Measurements from ENCODE around the gene PGBD1.
"Not testable (repeated sequence)": the region's sequence is repeated elsewhere in the genome, so short reads cannot be mapped to it uniquely, and the experiment has no call there.

Gene PGBD1

GRCh38 chr6:28267695-28268059 is 13.7 kb upstream of the PGBD1 start:
- no peak for DNase-seq (ENCODE audit: extremely low read depth in 1 of 2, low read depth in 1 of 2)

DNA sequence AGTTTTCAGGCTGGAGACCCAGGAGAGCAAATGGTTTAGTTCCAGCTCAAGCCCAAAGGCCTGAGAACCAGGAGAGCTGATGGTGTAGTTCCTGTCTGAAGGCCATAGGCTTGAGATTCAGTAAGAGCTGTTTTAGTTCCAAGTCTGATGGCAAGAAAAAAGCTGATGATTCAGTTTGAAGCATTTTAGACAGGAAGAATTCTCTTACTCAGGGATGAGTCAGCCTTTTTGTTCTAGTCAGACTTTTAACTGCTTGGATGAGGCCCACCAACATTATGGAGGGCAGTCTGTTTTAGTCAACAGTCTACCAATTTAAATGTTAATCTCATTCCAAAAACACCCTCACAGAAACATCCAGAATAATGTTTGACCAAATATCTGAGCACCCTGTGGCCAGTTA is 11.9 kb upstream of the PGBD1 start:
- no peak for DNase-seq (ENCODE audit: extremely low read depth in 1 of 2, low read depth in 1 of 2)

GRCh38 chr6:28274888-28275287 is 6.5 kb upstream of the PGBD1 start:
- DNase-seq (ENCODE audit: extremely low read depth in 1 of 2, low read depth in 1 of 2): no peak

GRCh38 chr6:28277746-28278145 is 3.6 kb upstream of the PGBD1 start:
- no peak for DNase-seq (ENCODE audit: extremely low read depth in 1 of 2, low read depth in 1 of 2)

GRCh38 chr6:28280595-28281287 is 631 bp upstream of the PGBD1 start:
- no peak for DNase-seq (ENCODE audit: extremely low read depth in 1 of 2, low read depth in 1 of 2)

DNA sequence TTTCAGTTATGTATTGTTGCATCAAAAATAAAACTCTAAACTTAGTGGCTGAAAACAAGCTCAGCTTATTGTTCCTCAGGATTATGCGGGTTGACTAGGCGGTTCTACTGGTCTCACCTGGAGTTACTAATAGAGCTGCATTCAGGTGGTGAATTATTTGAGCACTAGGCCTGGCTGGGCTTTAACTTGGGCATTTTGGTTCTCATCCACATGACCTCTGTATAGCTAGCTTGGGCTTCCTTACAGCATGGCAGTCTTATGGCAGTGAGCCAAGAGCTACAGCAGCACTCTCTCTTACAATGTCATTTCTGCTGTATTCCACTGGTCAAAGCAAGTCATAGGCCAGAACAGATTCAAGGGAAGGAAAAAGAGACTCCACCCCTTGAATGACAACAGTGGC is 1.6 kb downstream of the PGBD1 start:
- no peak for DNase-seq (ENCODE audit: extremely low read depth in 1 of 2, low read depth in 1 of 2)

DNA sequence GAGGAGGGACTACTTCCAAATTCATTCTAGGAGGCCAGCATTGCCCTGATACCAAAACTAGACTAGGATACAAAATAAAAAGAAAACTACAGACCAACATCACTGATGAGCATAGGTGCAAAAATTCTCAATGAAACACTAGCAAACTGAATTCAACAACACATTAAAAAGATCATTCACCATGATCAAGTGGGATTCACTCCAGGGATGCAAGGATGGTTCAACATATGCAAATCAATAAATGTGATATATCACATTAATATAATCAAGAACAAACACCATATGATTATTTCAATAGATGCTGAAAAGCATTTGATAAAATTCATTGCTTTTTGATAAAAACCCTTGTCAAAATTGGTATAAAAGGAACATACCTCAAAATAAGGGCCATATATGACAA is 10.2 kb downstream of the PGBD1 start:
- no peak for DNase-seq (ENCODE audit: extremely low read depth in 1 of 2, low read depth in 1 of 2)

- no peak for DNase-seq (ENCODE audit: extremely low read depth in 1 of 2, low read depth in 1 of 2)
Observed at GRCh38 chr6:28295326-28295725, 14.0 kb downstream of the PGBD1 start.

GRCh38 chr6:28296520-28297060 is 15.2 kb downstream of the PGBD1 start:
- DNase-seq (ENCODE audit: extremely low read depth in 1 of 2, low read depth in 1 of 2): no peak

DNA sequence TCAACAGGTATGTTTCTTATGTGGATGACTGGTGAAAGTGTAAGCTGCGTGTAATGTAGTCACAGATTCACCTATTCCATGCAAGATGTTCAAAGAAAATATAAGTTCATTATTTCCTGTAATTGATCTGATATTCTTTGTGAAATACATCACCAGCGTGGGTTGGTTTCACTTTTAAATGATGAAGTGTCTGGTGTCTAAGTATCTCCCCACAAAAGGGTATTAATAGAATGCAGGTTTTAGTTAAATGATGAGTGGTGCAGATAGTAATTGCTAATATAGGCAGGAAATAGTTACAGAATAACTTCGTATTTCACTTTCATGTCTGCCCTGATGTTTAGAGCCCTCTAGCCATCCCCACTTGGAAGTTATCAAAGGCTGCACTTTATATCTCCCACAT is 22.2 kb downstream of the PGBD1 start:
- DNase-seq (ENCODE audit: extremely low read depth in 1 of 2, low read depth in 1 of 2): no peak

- DNase-seq (ENCODE audit: extremely low read depth in 1 of 2, low read depth in 1 of 2): not testable (repeated sequence)
Observed at GRCh38 chr6:28306363-28306762, 25.0 kb downstream of the PGBD1 start.

GRCh38 chr6:28311139-28311823 is 29.9 kb downstream of the PGBD1 start:
- no peak for DNase-seq (ENCODE audit: extremely low read depth in 1 of 2, low read depth in 1 of 2)

- DNase-seq (ENCODE audit: extremely low read depth in 1 of 2, low read depth in 1 of 2): no peak
Observed at GRCh38 chr6:28312939-28313338, 31.6 kb downstream of the PGBD1 start.

DNA sequence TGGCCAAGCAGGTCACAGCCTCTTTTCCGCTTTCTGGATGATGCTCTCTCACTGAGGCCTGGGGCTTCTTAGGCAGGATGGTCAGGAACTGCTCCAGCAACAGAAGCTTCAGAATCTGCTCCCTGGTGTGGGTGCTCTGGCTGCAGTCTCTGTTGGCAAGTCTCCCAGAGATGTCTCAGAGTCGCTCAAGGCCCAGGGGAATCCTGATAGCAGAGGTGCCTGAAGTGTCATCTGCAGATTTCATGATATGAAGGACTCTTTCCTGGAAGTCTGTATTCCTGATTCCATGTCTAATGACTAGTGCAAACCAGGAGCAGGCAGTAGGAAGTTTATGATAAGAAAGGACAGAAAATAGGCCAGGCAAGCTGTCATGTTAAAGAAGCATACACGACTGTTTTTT is 34.3 kb downstream of the PGBD1 start:
- no peak for DNase-seq (ENCODE audit: extremely low read depth in 1 of 2, low read depth in 1 of 2)

GRCh38 chr6:28317866-28318265 is 36.5 kb downstream of the PGBD1 start:
- DNase-seq (ENCODE audit: extremely low read depth in 1 of 2, low read depth in 1 of 2): not testable (repeated sequence)

GRCh38 chr6:28322661-28323060 is 41.3 kb downstream of the PGBD1 start:
- DNase-seq (ENCODE audit: extremely low read depth in 1 of 2, low read depth in 1 of 2): no peak

DNA sequence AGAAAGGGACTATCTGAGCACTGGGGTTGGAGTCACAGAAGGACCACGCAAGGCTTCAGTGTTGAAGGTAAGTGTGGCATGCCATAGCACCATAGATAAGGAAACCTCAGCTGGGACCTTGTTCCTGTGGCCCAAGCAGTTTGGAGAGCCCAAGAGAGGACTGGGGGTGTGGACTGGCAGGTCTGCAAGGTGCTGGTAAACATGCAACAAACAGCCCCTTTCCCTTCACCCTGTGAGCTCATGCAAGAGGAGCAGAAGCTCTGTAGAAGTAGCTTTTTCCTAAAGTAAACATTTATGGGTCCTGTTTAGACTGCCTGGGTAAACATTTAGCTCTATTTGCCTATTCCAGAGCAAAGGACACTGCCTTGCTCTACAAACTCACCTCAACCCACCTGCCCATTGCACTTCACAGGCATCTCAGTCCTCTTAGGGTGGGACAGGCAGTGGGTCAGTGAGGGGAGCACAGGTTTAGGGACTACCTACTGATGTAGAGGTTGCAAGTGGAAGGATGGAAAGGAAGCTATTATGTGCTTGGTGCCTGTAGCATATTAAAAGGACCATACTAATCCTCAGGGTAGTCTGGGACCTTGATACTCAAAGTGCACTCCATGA is 42.5 kb downstream of the PGBD1 start:
- DNase-seq (ENCODE audit: extremely low read depth in 1 of 2, low read depth in 1 of 2): no peak

DNA sequence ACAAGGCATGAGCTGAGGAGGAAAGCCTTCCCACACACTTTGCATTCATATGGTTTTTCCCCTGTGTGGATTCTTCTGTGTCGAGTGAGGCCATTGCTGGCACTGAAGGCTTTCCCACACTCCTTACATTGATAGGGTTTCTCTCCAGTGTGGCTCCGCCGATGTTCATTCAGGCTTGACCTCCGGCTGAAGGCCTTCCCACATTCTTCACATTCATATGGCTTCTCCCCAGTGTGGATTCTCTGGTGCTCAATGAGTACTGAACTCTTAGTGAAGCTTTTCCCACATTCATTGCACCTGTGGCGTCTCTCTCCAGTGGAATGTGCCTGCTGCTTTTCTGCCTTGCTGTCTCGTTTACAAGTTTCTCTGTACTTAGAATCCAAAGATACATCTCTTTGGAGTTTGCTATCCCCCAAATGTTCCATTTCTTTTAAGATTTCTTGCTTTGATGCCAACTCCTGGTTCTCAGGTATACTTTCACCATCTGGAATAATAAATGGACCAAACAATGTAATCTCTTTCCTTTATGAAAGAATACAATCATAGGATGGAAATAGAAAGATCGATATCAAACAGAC is 45.1 kb downstream of the PGBD1 start:
- DNase-seq (ENCODE audit: extremely low read depth in 1 of 2, low read depth in 1 of 2): no peak

DNA sequence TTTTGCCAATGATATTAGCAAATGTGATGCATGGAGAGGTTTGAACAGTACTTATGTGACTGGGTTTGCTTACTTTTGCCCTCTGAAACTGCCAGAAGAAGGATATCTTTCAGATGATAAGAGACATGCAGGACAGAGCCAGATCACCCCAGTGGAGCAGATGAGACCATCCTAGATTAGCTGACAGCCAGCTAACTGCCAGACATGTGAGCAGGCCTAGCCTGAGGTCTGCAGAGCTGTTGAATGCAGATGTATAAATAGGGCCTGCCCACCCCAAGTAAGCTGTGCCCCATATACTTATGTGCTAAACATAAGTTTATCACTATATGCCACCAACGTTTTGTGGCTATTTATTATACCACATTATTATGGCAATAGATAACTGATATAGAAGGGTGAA is 48.7 kb downstream of the PGBD1 start:
- no peak for DNase-seq (ENCODE audit: extremely low read depth in 1 of 2, low read depth in 1 of 2)

DNA sequence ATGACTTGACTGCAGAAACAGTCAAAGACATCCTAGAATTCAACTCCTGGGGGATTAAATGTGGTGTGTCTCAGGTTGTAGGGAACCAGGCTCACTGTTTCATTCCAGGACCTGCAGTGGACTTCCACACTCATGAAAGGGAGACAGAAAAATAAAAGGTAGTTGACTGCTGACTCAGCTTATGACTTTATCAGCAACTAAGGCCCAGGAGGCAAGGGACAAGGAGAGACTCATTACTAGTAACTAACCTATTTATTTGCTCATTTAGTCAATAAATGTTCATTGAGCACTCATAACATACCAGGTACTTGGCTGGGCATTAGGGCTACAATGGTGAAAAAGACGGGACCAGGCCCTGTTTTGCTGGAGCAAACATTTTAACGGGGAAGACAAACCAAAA is 51.7 kb downstream of the PGBD1 start:
- no peak for DNase-seq (ENCODE audit: extremely low read depth in 1 of 2, low read depth in 1 of 2)

- DNase-seq (ENCODE audit: extremely low read depth in 1 of 2, low read depth in 1 of 2): no peak
Observed at GRCh38 chr6:28333599-28334018, 52.2 kb downstream of the PGBD1 start.
